Ishikawa (cell line): Measurements from ENCODE around the gene NMNAT3.

Experiments used
- CEBPB ChIP-seq: IDR thresholded peaks from 2 replicates; pipeline ENCODE4 v1.6.1; 2012
- CREB1 ChIP-seq: IDR thresholded peaks from 2 replicates; pipeline ENCODE4 v1.6.1; 2012; ENCODE audit warnings: low read depth
- EP300 ChIP-seq: IDR thresholded peaks from 2 replicates; pipeline ENCODE4 v1.6.1; 2012; ENCODE audit warnings: borderline replicate concordance
- RAD21 ChIP-seq: IDR thresholded peaks from 2 replicates; pipeline ENCODE4 v1.6.1; 2012; ENCODE audit warnings: low read depth
- REST ChIP-seq: IDR thresholded peaks from 2 replicates; pipeline ENCODE4 v1.6.1; 2012; ENCODE audit warnings: low read depth, mild to moderate bottlenecking
- TAF1 ChIP-seq: IDR thresholded peaks from 2 replicates; pipeline ENCODE4 v1.6.1; 2012; ENCODE audit warnings: low read depth, mild to moderate bottlenecking
- YY1 ChIP-seq: IDR thresholded peaks from 2 replicates; pipeline ENCODE4 v1.6.1; 2012; ENCODE audit warnings: low read depth

GRCh38 chr3:139554628-139555027 is 123.1 kb downstream of the NMNAT3 start:
- TF ChIP-seq YY1 (no peak), RAD21 (no peak), EP300 (no peak), TAF1 (no peak), REST (no peak), CEBPB (no peak), CREB1 (no peak)
